GM10248 (cell line): Measurements from ENCODE around the gene PSMB3.

Source experiments
- CTCF ChIA-PET: fragments of 300-600 bp; sonication (Branson Sonifier 250); formaldehyde crosslinking; extraction: SDS; loops from one replicate; lab custom pipeline; 2021; ENCODE audit warnings: antibody characterized with exemption; lab: Yijun Ruan, JAX
- POLR2A ChIA-PET: fragments of 350-650 bp; sonication (Branson Sonifier 250); formaldehyde crosslinking; extraction: SDS; loops from one replicate; lab custom pipeline; 2020; ENCODE audit warnings: antibody characterized with exemption; lab: Yijun Ruan, JAX
- DNase-seq: peaks from one replicate; pipeline ENCODE4 v3.0.0; 2012; ENCODE audit errors: extremely low spot score
- CTCF ChIP-seq: IDR thresholded peaks from 2 replicates; pipeline ENCODE4 v1.5.1; 2012; ENCODE audit warnings: mild to moderate bottlenecking, low read depth; ENCODE audit errors: extremely low read depth, missing control alignments, control extremely low read depth

Gene PSMB3

GRCh38 chr17:38752308-38753070 is at the start of gene PSMB3:
TSS of gene PSMB3 (plus strand) at chr17:38752741. CDS start at chr17:38752827, 86 bp downstream.
- peak; percentile 97 for DNase-seq
- CTCF ChIA-PET, result interaction anchor here (0.6 to 2.4 kb wide), 6 partner anchors 9 to 81 kb away, joined by 3 to 18 read pairs (median 3); no protein-coding TSS in a partner anchor
- POLR2A ChIA-PET, result interaction anchor here (0.6 to 1.2 kb wide), 7 partner anchors 9 to 767 kb away, joined by 3 to 6 read pairs (median 4); partner anchors contain the start of genes LASP1 and RPL23
- TF ChIP-seq CTCF, result no peak

- CTCF ChIA-PET, result interaction anchor here (1.9 kb wide), 1 partner anchor 32 kb away, joined by 5 read pairs; no protein-coding TSS in a partner anchor
Observed at GRCh38 chr17:38702916-38703741, 49.4 kb upstream of the PSMB3 start.

GRCh38 chr17:38703742-38704605 is 48.6 kb upstream of the PSMB3 start:
- no peak for TF ChIP-seq CTCF
- POLR2A ChIA-PET, result interaction anchor here (0.6 kb wide), 1 partner anchor 101 kb away, joined by 3 read pairs; no protein-coding TSS in a partner anchor

More at GRCh38 chr17:38702916-38703741, 49.4 kb upstream of the PSMB3 start:
- TF ChIP-seq CTCF, result no peak
- POLR2A ChIA-PET, result no interaction called here
- peak; percentile 50 for DNase-seq

DNA sequence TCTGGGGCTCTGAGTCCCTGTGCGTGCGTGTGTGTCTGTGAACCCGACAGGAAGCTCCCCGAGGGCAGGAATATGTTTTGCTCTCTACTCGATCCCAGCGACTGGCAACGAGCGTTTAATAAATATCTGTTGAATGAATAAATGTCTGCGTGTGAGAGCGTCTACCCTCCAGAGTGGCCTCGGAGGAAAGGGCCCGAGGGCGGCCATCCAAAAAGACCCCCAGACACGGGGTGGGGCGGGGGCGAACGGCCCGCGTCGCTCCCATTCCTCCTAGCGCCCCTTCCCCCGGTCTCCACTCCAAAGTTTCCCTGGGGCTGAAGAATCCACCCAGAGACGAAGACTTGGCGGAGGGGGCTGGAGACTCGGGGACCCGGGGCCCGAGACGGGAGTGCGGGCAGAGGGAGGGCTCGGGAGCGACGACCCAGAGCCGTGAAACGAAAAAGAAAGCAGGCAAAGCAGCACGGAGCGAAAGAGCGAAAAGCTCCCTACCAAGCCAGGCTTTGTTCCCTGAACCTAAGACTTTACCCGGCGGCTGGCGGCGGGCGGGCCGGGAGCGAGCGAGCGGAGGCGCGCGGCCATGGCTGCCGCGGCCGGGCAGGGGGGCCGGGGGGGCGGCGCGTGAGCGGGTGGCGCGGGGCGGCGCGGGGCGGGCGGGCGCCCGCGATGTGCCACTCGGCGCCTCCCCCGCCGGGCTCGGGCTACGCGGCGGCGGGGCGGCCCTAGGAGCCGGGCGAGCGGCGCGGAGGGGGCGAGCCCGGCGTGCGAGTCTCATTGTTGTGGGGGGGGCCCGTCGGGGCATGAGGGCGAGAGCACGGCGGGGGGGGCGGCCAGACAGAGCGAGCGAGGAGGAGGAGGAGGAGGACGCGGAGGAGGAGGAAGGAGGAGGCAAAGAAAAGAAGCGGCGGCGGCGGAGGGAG is 47.7 kb upstream of the PSMB3 start, which contains the start of gene MLLT6:
MLLT6 (plus strand) TSS at position 668 of the 917 bp plus-strand sequence. CDS start 360 bp downstream, outside the sequence.
- peak; percentile 71 for DNase-seq
- CTCF ChIA-PET, result interaction anchor here (1.0 to 3.9 kb wide), 3 partner anchors 11 to 30 kb away, joined by 3 to 18 read pairs (median 5); no protein-coding TSS in a partner anchor
- POLR2A ChIA-PET, result interaction anchor here (0.6 kb wide), 2 partner anchors 28 to 102 kb away, joined by 3 to 4 read pairs; no protein-coding TSS in a partner anchor
- TF ChIP-seq CTCF, result no peak

More at GRCh38 chr17:38703742-38704605, 48.6 kb upstream of the PSMB3 start:
- DNase-seq, result peak; percentile 84
- CTCF ChIA-PET, result interaction anchor here (1.0 to 3.9 kb wide), 3 partner anchors 12 to 31 kb away, joined by 3 to 18 read pairs (median 5); no protein-coding TSS in a partner anchor

- no peak for TF ChIP-seq CTCF
- POLR2A ChIA-PET, result interaction anchor here (0.6 kb wide), 1 partner anchor 29 kb away, joined by 4 read pairs; no protein-coding TSS in a partner anchor
- peak; percentile 56 for DNase-seq
- CTCF ChIA-PET, result interaction anchor here (2.2 to 3.9 kb wide), 2 partner anchors 10 to 29 kb away, joined by 9 to 18 read pairs; no protein-coding TSS in a partner anchor
Observed at GRCh38 chr17:38705523-38705802, 47.1 kb upstream of the PSMB3 start.
